GM21423 (cell line): ENCODE measurements around the gene UBE2E2.

Source experiments
- ATAC-seq: cut with Tn5 transposase; IDR thresholded peaks from one replicate; pipeline ENCODE4 v1.9.1; 2021; ENCODE audit warnings: mild to moderate bottlenecking, moderate library complexity; ENCODE audit not compliant: unreplicated experiment

Gene UBE2E2

GRCh38 chr3:23468203-23468602 is 265.1 kb downstream of the UBE2E2 start:
- ATAC-seq: no peak

- ATAC-seq: no peak
These were observed 271.6 kb downstream of the UBE2E2 start for GRCh38 chr3:23474580-23475357.

- ATAC-seq: no peak
These were observed 272.3 kb downstream of the UBE2E2 start for GRCh38 chr3:23475446-23475845.

- no peak for ATAC-seq
These were observed 275.9 kb downstream of the UBE2E2 start for GRCh38 chr3:23479026-23479425.

- ATAC-seq: no peak
These were observed 276.6 kb downstream of the UBE2E2 start for GRCh38 chr3:23479615-23480328.

GRCh38 chr3:23480329-23480714 is 277.2 kb downstream of the UBE2E2 start:
- ATAC-seq: no peak

GRCh38 chr3:23481011-23481615 is 278.0 kb downstream of the UBE2E2 start:
- ATAC-seq: no peak

- ATAC-seq: no peak
These were observed 278.6 kb downstream of the UBE2E2 start for GRCh38 chr3:23481616-23482278.

GRCh38 chr3:23484386-23484785 is 281.3 kb downstream of the UBE2E2 start:
- ATAC-seq: no peak

GRCh38 chr3:23485922-23486321 is 282.8 kb downstream of the UBE2E2 start:
- ATAC-seq: no peak

- ATAC-seq: no peak
These were observed 283.9 kb downstream of the UBE2E2 start for GRCh38 chr3:23487015-23487414.

- no peak for ATAC-seq
These were observed 285.5 kb downstream of the UBE2E2 start for GRCh38 chr3:23488618-23489017.

GRCh38 chr3:23489300-23490158 is 286.4 kb downstream of the UBE2E2 start:
- ATAC-seq: no peak

- no peak for ATAC-seq
These were observed 287.3 kb downstream of the UBE2E2 start for GRCh38 chr3:23490459-23490858.

GRCh38 chr3:23492057-23492456 is 288.9 kb downstream of the UBE2E2 start:
- no peak for ATAC-seq

GRCh38 chr3:23493889-23494288 is 290.8 kb downstream of the UBE2E2 start:
- ATAC-seq: no peak

- no peak for ATAC-seq
These were observed 291.8 kb downstream of the UBE2E2 start for GRCh38 chr3:23494967-23495366.

- no peak for ATAC-seq
These were observed 292.4 kb downstream of the UBE2E2 start for GRCh38 chr3:23495507-23495906.

- peak; percentile 89 for ATAC-seq
These were observed 293.0 kb downstream of the UBE2E2 start for GRCh38 chr3:23496165-23496564.

GRCh38 chr3:23497156-23497555 is 294.0 kb downstream of the UBE2E2 start:
- no peak for ATAC-seq
